ENCODE measurements around the gene SOSTDC1.
"Not testable (repeated sequence)": the region's sequence is repeated elsewhere in the genome, so short reads cannot be mapped to it uniquely, and the experiment has no call there.

SOSTDC1 gene

GRCh38 chr7:16491148-16491547, 25.6 kb upstream of the SOSTDC1 start:
- TF ChIP-seq POLR2A (IDR thresholded peaks at IDR 0.05; ENCODE audit: low read length) (no peak), GATA1 (IDR thresholded peaks at IDR 0.05; ENCODE audit: low read depth, low read length) (no peak)
- no peak for DNase-seq

- TF ChIP-seq POLR2A (IDR thresholded peaks at IDR 0.05; ENCODE audit: low read length) (no peak), GATA1 (IDR thresholded peaks at IDR 0.05; ENCODE audit: low read depth, low read length) (no peak)
- no peak for DNase-seq
These were observed 19.1 kb upstream of the SOSTDC1 start for GRCh38 chr7:16484453-16485158.

- DNase-seq, result no peak
- TF ChIP-seq GATA1 (IDR thresholded peaks at IDR 0.05; ENCODE audit: low read depth, low read length), result no peak
- no peak for TF ChIP-seq POLR2A (IDR thresholded peaks at IDR 0.05; ENCODE audit: low read length)
These were observed 14.1 kb upstream of the SOSTDC1 start for GRCh38 chr7:16479591-16479990.

- TF ChIP-seq POLR2A (IDR thresholded peaks at IDR 0.05; ENCODE audit: low read length), result no peak
- no peak for TF ChIP-seq GATA1 (IDR thresholded peaks at IDR 0.05; ENCODE audit: low read depth, low read length)
- no peak for DNase-seq
These were observed 13.6 kb upstream of the SOSTDC1 start for GRCh38 chr7:16479161-16479560.

GRCh38 chr7:16471933-16472332, 6.4 kb upstream of the SOSTDC1 start:
- TF ChIP-seq POLR2A (IDR thresholded peaks at IDR 0.05; ENCODE audit: low read length), result no peak
- no peak for TF ChIP-seq GATA1 (IDR thresholded peaks at IDR 0.05; ENCODE audit: low read depth, low read length)
- no peak for DNase-seq

- TF ChIP-seq GATA1 (IDR thresholded peaks at IDR 0.05; ENCODE audit: low read depth, low read length) (no peak), POLR2A (IDR thresholded peaks at IDR 0.05; ENCODE audit: low read length) (no peak)
- no peak for DNase-seq
These were observed 1.4 kb downstream of the SOSTDC1 start for GRCh38 chr7:16463949-16464715.

- TF ChIP-seq POLR2A (IDR thresholded peaks at IDR 0.05; ENCODE audit: low read length) (no peak), GATA1 (IDR thresholded peaks at IDR 0.05; ENCODE audit: low read depth, low read length) (no peak)
- DNase-seq, result no peak
These were observed 2.0 kb downstream of the SOSTDC1 start for GRCh38 chr7:16463520-16463919.

- DNase-seq, result no peak
- no peak for TF ChIP-seq POLR2A (IDR thresholded peaks at IDR 0.05; ENCODE audit: low read length)
- TF ChIP-seq GATA1 (IDR thresholded peaks at IDR 0.05; ENCODE audit: low read depth, low read length), result no peak
These were observed 3.1 kb downstream of the SOSTDC1 start for GRCh38 chr7:16462431-16462889.

- DNase-seq, result no peak
- TF ChIP-seq GATA1 (IDR thresholded peaks at IDR 0.05; ENCODE audit: low read depth, low read length) (no peak), POLR2A (IDR thresholded peaks at IDR 0.05; ENCODE audit: low read length) (no peak)
These were observed 4.6 kb downstream of the SOSTDC1 start for GRCh38 chr7:16460789-16461493.

- DNase-seq, result not testable (repeated sequence)
These were observed 9.2 kb downstream of the SOSTDC1 start for GRCh38 chr7:16456303-16456702.

GRCh38 chr7:16455591-16455990, 9.9 kb downstream of the SOSTDC1 start:
- DNase-seq, result no peak
- TF ChIP-seq GATA1 (IDR thresholded peaks at IDR 0.05; ENCODE audit: low read depth, low read length) (no peak), POLR2A (IDR thresholded peaks at IDR 0.05; ENCODE audit: low read length) (no peak)

- no peak for DNase-seq
- no peak for TF ChIP-seq GATA1 (IDR thresholded peaks at IDR 0.05; ENCODE audit: low read depth, low read length)
- TF ChIP-seq POLR2A (IDR thresholded peaks at IDR 0.05; ENCODE audit: low read length), result no peak
These were observed 15.2 kb downstream of the SOSTDC1 start for GRCh38 chr7:16450366-16450765.

GRCh38 chr7:16447876-16448275, 17.7 kb downstream of the SOSTDC1 start:
- no peak for DNase-seq

GRCh38 chr7:16446508-16446907, 19.0 kb downstream of the SOSTDC1 start:
- DNase-seq, result no peak
- TF ChIP-seq POLR2A (IDR thresholded peaks at IDR 0.05; ENCODE audit: low read length) (no peak), GATA1 (IDR thresholded peaks at IDR 0.05; ENCODE audit: low read depth, low read length) (no peak)

More at GRCh38 chr7:16447876-16448275, 17.7 kb downstream of the SOSTDC1 start:
- no peak for TF ChIP-seq GATA1 (IDR thresholded peaks at IDR 0.05; ENCODE audit: low read depth, low read length)
- TF ChIP-seq POLR2A (IDR thresholded peaks at IDR 0.05; ENCODE audit: low read length), result no peak

GRCh38 chr7:16443871-16444270, 21.7 kb downstream of the SOSTDC1 start:
- not testable (repeated sequence) for DNase-seq
